ENCODE data around the gene ZNF70.

DNA sequence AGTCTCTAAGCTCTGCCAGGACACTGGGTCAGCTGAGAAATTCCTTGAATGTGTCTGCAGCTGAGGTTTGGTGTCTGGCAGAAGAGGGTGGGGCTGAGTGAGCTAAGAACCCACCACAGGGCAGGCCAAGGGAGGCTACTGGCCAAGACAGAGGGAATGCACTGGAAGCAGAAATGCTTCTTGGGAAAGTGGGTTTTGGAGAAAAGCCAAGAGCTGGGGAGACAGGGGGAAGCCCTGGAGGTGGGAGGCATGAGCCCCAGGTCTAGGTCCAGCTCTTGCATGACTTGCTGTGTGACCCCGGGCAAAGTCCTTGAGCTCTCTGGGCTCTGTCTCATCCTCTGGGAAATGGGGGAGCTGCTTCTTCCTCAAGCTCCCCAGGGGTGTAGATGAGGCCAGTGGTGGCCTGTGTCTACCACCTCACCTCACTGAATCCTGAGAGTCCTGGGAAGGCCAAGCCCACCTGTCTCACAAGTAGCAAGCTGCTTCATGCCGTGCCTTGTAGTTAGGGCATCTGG, 24.1 kb upstream of the ZNF70 start:
- no peak for TF ChIP-seq CTCF (conservative IDR thresholded peaks at IDR 0.05)
- no peak for TF ChIP-seq EZH2 (IDR thresholded peaks at IDR 0.05; ENCODE audit: low read depth)

All from PC-9 (cell line).